ENCODE results near the gene TACC3.

Gene TACC3

GRCh38 chr4:1723131-1723801 is 1.9 kb downstream of the TACC3 start:
- DNase-seq (ENCODE audit: low read depth), result no peak

- DNase-seq (ENCODE audit: low read depth), result no peak
Observed at GRCh38 chr4:1725521-1725920, 4.2 kb downstream of the TACC3 start.

- DNase-seq (ENCODE audit: low read depth), result peak; percentile 66
Observed at GRCh38 chr4:1726146-1726934, 5.0 kb downstream of the TACC3 start.

- DNase-seq (ENCODE audit: low read depth), result peak; percentile 82
Observed at GRCh38 chr4:1727117-1728031, 6.1 kb downstream of the TACC3 start.

- DNase-seq (ENCODE audit: low read depth), result no peak
Observed at GRCh38 chr4:1728061-1728980, 7.0 kb downstream of the TACC3 start.

GRCh38 chr4:1730532-1731135 is 9.3 kb downstream of the TACC3 start:
- no peak for DNase-seq (ENCODE audit: low read depth)

GRCh38 chr4:1731180-1731579 is 9.9 kb downstream of the TACC3 start:
- DNase-seq (ENCODE audit: low read depth), result no peak

- no peak for DNase-seq (ENCODE audit: low read depth)
Observed at GRCh38 chr4:1732911-1733310, 11.6 kb downstream of the TACC3 start.

- no peak for DNase-seq (ENCODE audit: low read depth)
Observed at GRCh38 chr4:1735215-1735614, 13.9 kb downstream of the TACC3 start.

- no peak for DNase-seq (ENCODE audit: low read depth)
Observed at GRCh38 chr4:1736812-1737211, 15.5 kb downstream of the TACC3 start.

GRCh38 chr4:1737666-1738065 is 16.3 kb downstream of the TACC3 start:
- DNase-seq (ENCODE audit: low read depth), result no peak

GRCh38 chr4:1738410-1738809 is 17.1 kb downstream of the TACC3 start:
- DNase-seq (ENCODE audit: low read depth), result no peak

- no peak for DNase-seq (ENCODE audit: low read depth)
Observed at GRCh38 chr4:1739358-1739757, 18.0 kb downstream of the TACC3 start.

GRCh38 chr4:1740021-1740545 is 18.8 kb downstream of the TACC3 start:
- no peak for DNase-seq (ENCODE audit: low read depth)

- DNase-seq (ENCODE audit: low read depth), result no peak
Observed at GRCh38 chr4:1741208-1741607, 19.9 kb downstream of the TACC3 start.

- no peak for DNase-seq (ENCODE audit: low read depth)
Observed at GRCh38 chr4:1743551-1743950, 22.2 kb downstream of the TACC3 start.

GRCh38 chr4:1743975-1744374 is 22.7 kb downstream of the TACC3 start:
- no peak for DNase-seq (ENCODE audit: low read depth)

GRCh38 chr4:1744552-1744951 is 23.2 kb downstream of the TACC3 start:
- DNase-seq (ENCODE audit: low read depth), result no peak

GRCh38 chr4:1745165-1745564 is 23.8 kb downstream of the TACC3 start:
- no peak for DNase-seq (ENCODE audit: low read depth)

GRCh38 chr4:1745697-1746096 is 24.4 kb downstream of the TACC3 start:
- DNase-seq (ENCODE audit: low read depth), result no peak

GRCh38 chr4:1746265-1746691 is 25.0 kb downstream of the TACC3 start:
- DNase-seq (ENCODE audit: low read depth), result peak; percentile 48

Measured in amniotic epithelial cell (primary cell).